ENCODE measurements around the gene BRCA1. TPM values are rescaled to one million over a fixed set of nuclear protein-coding genes. Genes with fewer than 3 reads are reported as not detected.

The BRCA1 gene
- polyA plus RNA-seq, 1 experiment: 9.4 TPM

GRCh38 chr17:43090022-43090421, 35.1 kb downstream of the BRCA1 start:
- H3K27me3 ChIP-seq (ENCODE audit: control insufficient read depth, insufficient read depth, low read length): no peaks in the 10 kb centered on the region
- no peak for DNase-seq (ENCODE audit: low read depth)
- TF ChIP-seq, protein P1, sequence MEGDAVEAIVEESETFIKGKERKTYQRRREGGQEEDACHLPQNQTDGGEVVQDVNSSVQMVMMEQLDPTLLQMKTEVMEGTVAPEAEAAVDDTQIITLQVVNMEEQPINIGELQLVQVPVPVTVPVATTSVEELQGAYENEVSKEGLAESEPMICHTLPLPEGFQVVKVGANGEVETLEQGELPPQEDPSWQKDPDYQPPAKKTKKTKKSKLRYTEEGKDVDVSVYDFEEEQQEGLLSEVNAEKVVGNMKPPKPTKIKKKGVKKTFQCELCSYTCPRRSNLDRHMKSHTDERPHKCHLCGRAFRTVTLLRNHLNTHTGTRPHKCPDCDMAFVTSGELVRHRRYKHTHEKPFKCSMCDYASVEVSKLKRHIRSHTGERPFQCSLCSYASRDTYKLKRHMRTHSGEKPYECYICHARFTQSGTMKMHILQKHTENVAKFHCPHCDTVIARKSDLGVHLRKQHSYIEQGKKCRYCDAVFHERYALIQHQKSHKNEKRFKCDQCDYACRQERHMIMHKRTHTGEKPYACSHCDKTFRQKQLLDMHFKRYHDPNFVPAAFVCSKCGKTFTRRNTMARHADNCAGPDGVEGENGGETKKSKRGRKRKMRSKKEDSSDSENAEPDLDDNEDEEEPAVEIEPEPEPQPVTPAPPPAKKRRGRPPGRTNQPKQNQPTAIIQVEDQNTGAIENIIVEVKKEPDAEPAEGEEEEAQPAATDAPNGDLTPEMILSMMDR (IDR thresholded peaks at IDR 0.05; ENCODE audit: insufficient read depth, low read depth, low read length): no peak
- H3K4me3 ChIP-seq (ENCODE audit: low read depth, low read length): no peak overlapping the region
- H3K36me3 ChIP-seq (ENCODE audit: control insufficient read depth, insufficient read depth, low read length): no peaks in the 10 kb centered on the region
- ChIA-PET CTCF (interaction anchor here (1.5 kb wide), 1 partner anchor 11 kb away, joined by 5 read pairs; no protein-coding TSS in a partner anchor), POLR2A (no interaction called here)

GRCh38 chr17:43085474-43085873, 39.7 kb downstream of the BRCA1 start:
- CTCF ChIA-PET: interaction anchor here (0.6 kb wide), 1 partner anchor 642 kb away, joined by 3 read pairs; no protein-coding TSS in a partner anchor

GRCh38 chr17:43079641-43080302, 45.4 kb downstream of the BRCA1 start:
- ChIA-PET CTCF (interaction anchor here (1.8 kb wide), 1 partner anchor 11 kb away, joined by 5 read pairs; no protein-coding TSS in a partner anchor), POLR2A (no interaction called here)
- Histone ChIP-seq H3K4me3 (ENCODE audit: low read depth, low read length) (no peak overlapping the region), H3K27me3 (ENCODE audit: control insufficient read depth, insufficient read depth, low read length) (no peaks in the 10 kb centered on the region), H3K36me3 (ENCODE audit: control insufficient read depth, insufficient read depth, low read length) (no peaks in the 10 kb centered on the region; the same call in 1 of the 2 replicates)
- DNase-seq (ENCODE audit: low read depth): no peak
- TF ChIP-seq, protein P1 (IDR thresholded peaks at IDR 0.05; ENCODE audit: insufficient read depth, low read depth, low read length): no peak

More at GRCh38 chr17:43085474-43085873, 39.7 kb downstream of the BRCA1 start:
- no peak overlapping the region for H3K4me3 ChIP-seq (ENCODE audit: low read depth, low read length)
- DNase-seq (ENCODE audit: low read depth): no peak
- H3K27me3 ChIP-seq (ENCODE audit: control insufficient read depth, insufficient read depth, low read length): no peaks in the 10 kb centered on the region
- POLR2A ChIA-PET: no interaction called here
- H3K36me3 ChIP-seq (ENCODE audit: control insufficient read depth, insufficient read depth, low read length): no peaks in the 10 kb centered on the region; the same call in 1 of the 2 replicates
- TF ChIP-seq, protein P1 (IDR thresholded peaks at IDR 0.05; ENCODE audit: insufficient read depth, low read depth, low read length): peak; percentile 20; the same call in 1 of the 2 replicates

GRCh38 chr17:43074869-43075268, 50.3 kb downstream of the BRCA1 start:
- CTCF ChIA-PET: interaction anchor here (0.7 to 1.2 kb wide), 3 partner anchors 8 to 45 kb away, joined by 4 to 5 read pairs (median 4); no protein-coding TSS in a partner anchor
- POLR2A ChIA-PET: no interaction called here
- H3K4me3 ChIP-seq (ENCODE audit: low read depth, low read length): no peak overlapping the region
- no peaks in the 10 kb centered on the region for H3K27me3 ChIP-seq (ENCODE audit: control insufficient read depth, insufficient read depth, low read length)
- no peak for DNase-seq (ENCODE audit: low read depth)
- H3K36me3 ChIP-seq (ENCODE audit: control insufficient read depth, insufficient read depth, low read length): no peaks in the 10 kb centered on the region
- TF ChIP-seq, protein P1 (IDR thresholded peaks at IDR 0.05; ENCODE audit: insufficient read depth, low read depth, low read length): no peak

DNA sequence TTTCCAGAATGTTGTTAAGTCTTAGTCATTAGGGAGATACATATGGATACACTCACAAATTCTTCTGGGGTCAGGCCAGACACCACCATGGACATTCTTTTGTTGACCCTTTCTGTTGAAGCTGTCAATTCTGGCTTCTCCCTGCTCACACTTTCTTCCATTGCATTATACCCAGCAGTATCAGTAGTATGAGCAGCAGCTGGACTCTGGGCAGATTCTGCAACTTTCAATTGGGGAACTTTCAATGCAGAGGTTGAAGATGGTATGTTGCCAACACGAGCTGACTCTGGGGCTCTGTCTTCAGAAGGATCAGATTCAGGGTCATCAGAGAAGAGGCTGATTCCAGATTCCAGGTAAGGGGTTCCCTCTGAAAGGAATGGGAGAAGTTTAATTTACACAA, 54.3 kb downstream of the BRCA1 start:
- H3K36me3 ChIP-seq (ENCODE audit: control insufficient read depth, insufficient read depth, low read length): no peaks in the 10 kb centered on the region
- no peak for DNase-seq (ENCODE audit: low read depth)
- ChIA-PET CTCF (no interaction called here), POLR2A (no interaction called here)
- H3K4me3 ChIP-seq (ENCODE audit: low read depth, low read length): no peak overlapping the region
- H3K27me3 ChIP-seq (ENCODE audit: control insufficient read depth, insufficient read depth, low read length): no peaks in the 10 kb centered on the region
- TF ChIP-seq, protein P1 (IDR thresholded peaks at IDR 0.05; ENCODE audit: insufficient read depth, low read depth, low read length): no peak

Measured in BJ (cell line).